ENCODE measurements around the gene KCNJ5.

- TF ChIP-seq CTCF (conservative IDR thresholded peaks at IDR 0.05; ENCODE audit: low read depth in 2 of 2) (no peak), JUNB (IDR thresholded peaks at IDR 0.05; ENCODE audit: unreplicated experiment) (no peak), REST (IDR thresholded peaks at IDR 0.05; ENCODE audit: unreplicated experiment) (no peak), CREB1 (CRISPR knock-in tag; IDR thresholded peaks at IDR 0.05; ENCODE audit: low read depth) (no peak), EZH2 (IDR thresholded peaks at IDR 0.05; ENCODE audit: low read depth, unreplicated experiment) (no peak), EZH2phosphoT487 (IDR thresholded peaks at IDR 0.05; ENCODE audit: unreplicated experiment) (no peak)
These were observed 5.2 kb downstream of the KCNJ5 start for GRCh38 chr11:128896356-128896755.

All from GM23338 (cell line).